HepG2 (cell line): ENCODE results near the gene AUNIP. TPM values are rescaled to one million over a fixed set of nuclear protein-coding genes. Genes with fewer than 3 reads are reported as not detected.
A peak's percentile ranks its signal among the peaks of the same experiment; 100 is the strongest.

Source experiments
- GTF2F1 ChIP-seq: fragments of 150-350 bp; IDR thresholded peaks from 2 replicates; pipeline ENCODE4 v1.6.1; 2014; ENCODE audit warnings: low read length
- HMGXB4 ChIP-seq, 2 experiments: sonication (generic) in 1 of 2; formaldehyde crosslinking in 1 of 2; IDR thresholded peaks; 2 replicates each; pipeline versions ENCODE4 v1.4.0 to v1.6.1; 2018 to 2020; ENCODE audit warnings: missing genetic modification reagents in 2 of 2, borderline replicate concordance in 1 of 2, low read depth in 1 of 2, mild to moderate bottlenecking in 1 of 2, missing biosample characterization in 1 of 2
- SNAPC4 ChIP-seq: sonication (generic); formaldehyde crosslinking; IDR thresholded peaks from 2 replicates; pipeline ENCODE4 v1.4.0; 2020; ENCODE audit warnings: mild to moderate bottlenecking, missing genetic modification reagents
- TEF ChIP-seq: sonication (generic); formaldehyde crosslinking; IDR thresholded peaks from 2 replicates; pipeline ENCODE4 v1.5.0; 2020; ENCODE audit warnings: missing genetic modification reagents
- THRA ChIP-seq: sonication (generic); formaldehyde crosslinking; IDR thresholded peaks from 2 replicates; pipeline ENCODE4 v1.4.0; 2020; ENCODE audit warnings: missing genetic modification reagents, borderline replicate concordance
- ZBTB4 ChIP-seq: sonication (generic); formaldehyde crosslinking; IDR thresholded peaks from 2 replicates; pipeline ENCODE4 v1.4.0; 2020; ENCODE audit warnings: missing genetic modification reagents, mild to moderate bottlenecking, borderline replicate concordance
- ZKSCAN5 ChIP-seq: sonication (generic); formaldehyde crosslinking; IDR thresholded peaks from 2 replicates; pipeline ENCODE4 v1.5.1; 2020; ENCODE audit warnings: mild to moderate bottlenecking, missing genetic modification reagents
- ZNF138 ChIP-seq: sonication (generic); formaldehyde crosslinking; IDR thresholded peaks from 2 replicates; pipeline ENCODE4 v1.5.0; 2020; ENCODE audit warnings: mild to moderate bottlenecking, low read depth, missing genetic modification reagents
- ZNF552 ChIP-seq: sonication (generic); formaldehyde crosslinking; IDR thresholded peaks from 2 replicates; pipeline ENCODE4 v1.9.0; 2022; ENCODE audit warnings: missing genetic modification reagents, mild to moderate bottlenecking, borderline replicate concordance
- ZNF710 ChIP-seq: sonication (generic); formaldehyde crosslinking; IDR thresholded peaks from 2 replicates; pipeline ENCODE4 v1.5.0; 2020; ENCODE audit warnings: mild to moderate bottlenecking, missing genetic modification reagents, borderline replicate concordance
- polyA plus RNA-seq, 8 experiments: library from polyadenylated mRNA; depleted of rRNA in 3 of 8; stranded (reverse) in 7 of 8; unstranded in 1 of 8; fragments of >200 nt; fragmentation: Illumina TruSeq in 4 of 8; extraction: Trizol in 4 of 8; gene quantifications; 2 replicates each; pipeline versions ENCODE4 v1.2.1 to v1.2.3, GENCODE V29; 2011 to 2016; ENCODE audit warnings: low read depth in 4 of 8, missing spikeins in 1 of 8, mixed read lengths in 1 of 8; ENCODE audit not compliant: insufficient read depth in 1 of 8
- total RNA-seq, 5 experiments: library from RNA; depleted of rRNA; stranded (reverse); fragments of >200 nt; fragmentation: Illumina TruSeq; extraction: Trizol; gene quantifications; 2 replicates each; pipeline ENCODE4 v1.2.3, GENCODE V29; 2016; ENCODE audit warnings: low read depth in 1 of 5

Gene AUNIP
- total and polyA plus RNA-seq, 2 of the 13 experiments (the other 11 are each of a cell fraction or from before 2014, with no cell fraction given), result 3.8 to 12.3 TPM

- no peak for TF ChIP-seq TEF
- TF ChIP-seq SNAPC4 (CRISPR knock-in tag), result no peak
- peak; percentile 37 to 83; a peak in 3 of 4 replicates for TF ChIP-seq HMGXB4 (CRISPR knock-in tag; IDR thresholded peaks at IDR 0.05; ENCODE audit: borderline replicate concordance in 1 of 2, low read depth in 1 of 2)
- peak; percentile 21; the same call in 1 of the 2 replicates for TF ChIP-seq ZNF552
- no peak for TF ChIP-seq GTF2F1
- TF ChIP-seq ZBTB4 (CRISPR knock-in tag), result no peak
- peak; percentile 56 for TF ChIP-seq THRA (CRISPR knock-in tag)
- TF ChIP-seq ZNF138 (CRISPR knock-in tag), result no peak
- no peak for TF ChIP-seq ZKSCAN5 (CRISPR knock-in tag)
- TF ChIP-seq ZNF710 (CRISPR knock-in tag), result 0 out of 2 replicates have a peak, but pooled peaks have one; percentile 60
Measured at GRCh38 chr1:25895365-25895990, 36.2 kb upstream of the AUNIP start (continued).
